Measurements from ENCODE around the gene GNAO1.

The GNAO1 gene

GRCh38 chr16:56191156-56191815 lies at the start of gene GNAO1:
Gene GNAO1, plus strand, starts transcription at chr16:56191489. Its CDS starts 747 bp downstream, at chr16:56192236.
- Histone ChIP-seq H3K9ac (ENCODE audit: low read length in 5 of 5) (peak within 1 kb of the TSS in 2 of 5 donors; percentile 43 to 64), H3K4me3 (ENCODE audit: low read depth in 1 of 5, low read length in 5 of 5) (peak within 1 kb of the TSS; percentile 63 to 76 (median 65)), H3K27me3 (ENCODE audit: control insufficient read depth in 5 of 5, insufficient read depth in 4 of 5, low read length in 5 of 5) (peaks cover 6 to 26% (median 16%) of the 10 kb centered on the region in 5 donors), H3K36me3 (ENCODE audit: control insufficient read depth in 5 of 5, insufficient read depth in 5 of 5, low read length in 5 of 5) (no peaks in the 10 kb centered on the region), H3K9me3 (ENCODE audit: control insufficient read depth in 5 of 5, low read length in 5 of 5) (no peaks in the 10 kb centered on the region), H3K27ac (ENCODE audit: low read depth, low read length) (peak within 1 kb of the TSS; percentile 37), H3K4me1 (ENCODE audit: control insufficient read depth in 5 of 5, insufficient read depth in 5 of 5, low read length in 5 of 5) (peaks cover 0 to 29% (median 24%) of the 10 kb centered on the region in 5 donors)

- no peak overlapping the region for H3K9ac ChIP-seq (ENCODE audit: low read length in 5 of 5)
- H3K4me3 ChIP-seq (ENCODE audit: low read depth in 1 of 5, low read length in 5 of 5): no peak overlapping the region
- H3K9me3 ChIP-seq (ENCODE audit: control insufficient read depth in 5 of 5, low read length in 5 of 5): no peaks in the 10 kb centered on the region
- no peak overlapping the region for H3K27ac ChIP-seq (ENCODE audit: low read depth, low read length)
- no peaks in the 10 kb centered on the region for H3K36me3 ChIP-seq (ENCODE audit: control insufficient read depth in 5 of 5, insufficient read depth in 5 of 5, low read length in 5 of 5)
- H3K27me3 ChIP-seq (ENCODE audit: control insufficient read depth in 5 of 5, insufficient read depth in 4 of 5, low read length in 5 of 5): no peaks in the 10 kb centered on the region
- H3K4me1 ChIP-seq (ENCODE audit: control insufficient read depth in 5 of 5, insufficient read depth in 5 of 5, low read length in 5 of 5): no peaks in the 10 kb centered on the region
Measured at GRCh38 chr16:56143666-56144065, 47.6 kb upstream of the GNAO1 start.

- Histone ChIP-seq H3K9me3 (ENCODE audit: control insufficient read depth in 5 of 5, low read length in 5 of 5) (no peaks in the 10 kb centered on the region), H3K9ac (ENCODE audit: low read length in 5 of 5) (no peak overlapping the region), H3K4me1 (ENCODE audit: control insufficient read depth in 5 of 5, insufficient read depth in 5 of 5, low read length in 5 of 5) (no peaks in the 10 kb centered on the region), H3K27me3 (ENCODE audit: control insufficient read depth in 5 of 5, insufficient read depth in 4 of 5, low read length in 5 of 5) (no peaks in the 10 kb centered on the region), H3K36me3 (ENCODE audit: control insufficient read depth in 5 of 5, insufficient read depth in 5 of 5, low read length in 5 of 5) (no peaks in the 10 kb centered on the region), H3K4me3 (ENCODE audit: low read depth in 1 of 5, low read length in 5 of 5) (no peak overlapping the region), H3K27ac (ENCODE audit: low read depth, low read length) (no peak overlapping the region)
Measured at GRCh38 chr16:56145369-56145768, 45.9 kb upstream of the GNAO1 start.

- H3K4me3 ChIP-seq (ENCODE audit: low read depth in 1 of 5, low read length in 5 of 5): no peak overlapping the region
- H3K9me3 ChIP-seq (ENCODE audit: control insufficient read depth in 5 of 5, low read length in 5 of 5): no peaks in the 10 kb centered on the region
- H3K4me1 ChIP-seq (ENCODE audit: control insufficient read depth in 5 of 5, insufficient read depth in 5 of 5, low read length in 5 of 5): no peaks in the 10 kb centered on the region
- no peaks in the 10 kb centered on the region for H3K36me3 ChIP-seq (ENCODE audit: control insufficient read depth in 5 of 5, insufficient read depth in 5 of 5, low read length in 5 of 5)
- no peak overlapping the region for H3K9ac ChIP-seq (ENCODE audit: low read length in 5 of 5)
- no peaks in the 10 kb centered on the region for H3K27me3 ChIP-seq (ENCODE audit: control insufficient read depth in 5 of 5, insufficient read depth in 4 of 5, low read length in 5 of 5)
- no peak overlapping the region for H3K27ac ChIP-seq (ENCODE audit: low read depth, low read length)
Measured at GRCh38 chr16:56151621-56152020, 39.7 kb upstream of the GNAO1 start.

- no peak overlapping the region for H3K9ac ChIP-seq (ENCODE audit: low read length in 5 of 5)
- H3K4me1 ChIP-seq (ENCODE audit: control insufficient read depth in 5 of 5, insufficient read depth in 5 of 5, low read length in 5 of 5): no peaks in the 10 kb centered on the region
- H3K36me3 ChIP-seq (ENCODE audit: control insufficient read depth in 5 of 5, insufficient read depth in 5 of 5, low read length in 5 of 5): no peaks in the 10 kb centered on the region
- H3K9me3 ChIP-seq (ENCODE audit: control insufficient read depth in 5 of 5, low read length in 5 of 5): peaks cover 0 to 3% (median 0%) of the 10 kb centered on the region in 5 donors
- no peak overlapping the region for H3K4me3 ChIP-seq (ENCODE audit: low read depth in 1 of 5, low read length in 5 of 5)
- no peak overlapping the region for H3K27ac ChIP-seq (ENCODE audit: low read depth, low read length)
- H3K27me3 ChIP-seq (ENCODE audit: control insufficient read depth in 5 of 5, insufficient read depth in 4 of 5, low read length in 5 of 5): no peaks in the 10 kb centered on the region
Measured at GRCh38 chr16:56161658-56162057, 29.6 kb upstream of the GNAO1 start.

GRCh38 chr16:56163089-56163488 lies 28.2 kb upstream of the GNAO1 start:
- H3K36me3 ChIP-seq (ENCODE audit: control insufficient read depth in 5 of 5, insufficient read depth in 5 of 5, low read length in 5 of 5): no peaks in the 10 kb centered on the region
- H3K9ac ChIP-seq (ENCODE audit: low read length in 5 of 5): no peak overlapping the region
- H3K27ac ChIP-seq (ENCODE audit: low read depth, low read length): no peak overlapping the region
- H3K4me1 ChIP-seq (ENCODE audit: control insufficient read depth in 5 of 5, insufficient read depth in 5 of 5, low read length in 5 of 5): no peaks in the 10 kb centered on the region
- H3K9me3 ChIP-seq (ENCODE audit: control insufficient read depth in 5 of 5, low read length in 5 of 5): peaks cover 0 to 3% (median 0%) of the 10 kb centered on the region in 5 donors
- no peak overlapping the region for H3K4me3 ChIP-seq (ENCODE audit: low read depth in 1 of 5, low read length in 5 of 5)
- H3K27me3 ChIP-seq (ENCODE audit: control insufficient read depth in 5 of 5, insufficient read depth in 4 of 5, low read length in 5 of 5): no peaks in the 10 kb centered on the region

GRCh38 chr16:56163938-56164337 lies 27.4 kb upstream of the GNAO1 start:
- no peak overlapping the region for H3K27ac ChIP-seq (ENCODE audit: low read depth, low read length)
- H3K36me3 ChIP-seq (ENCODE audit: control insufficient read depth in 5 of 5, insufficient read depth in 5 of 5, low read length in 5 of 5): no peaks in the 10 kb centered on the region
- H3K4me3 ChIP-seq (ENCODE audit: low read depth in 1 of 5, low read length in 5 of 5): no peak overlapping the region
- peaks cover 0 to 3% (median 0%) of the 10 kb centered on the region in 5 donors for H3K9me3 ChIP-seq (ENCODE audit: control insufficient read depth in 5 of 5, low read length in 5 of 5)
- H3K9ac ChIP-seq (ENCODE audit: low read length in 5 of 5): no peak overlapping the region
- H3K27me3 ChIP-seq (ENCODE audit: control insufficient read depth in 5 of 5, insufficient read depth in 4 of 5, low read length in 5 of 5): no peaks in the 10 kb centered on the region
- no peaks in the 10 kb centered on the region for H3K4me1 ChIP-seq (ENCODE audit: control insufficient read depth in 5 of 5, insufficient read depth in 5 of 5, low read length in 5 of 5)

- H3K27ac ChIP-seq (ENCODE audit: low read depth, low read length): no peak overlapping the region
- no peak overlapping the region for H3K9ac ChIP-seq (ENCODE audit: low read length in 5 of 5)
- no peaks in the 10 kb centered on the region for H3K4me1 ChIP-seq (ENCODE audit: control insufficient read depth in 5 of 5, insufficient read depth in 5 of 5, low read length in 5 of 5)
- no peaks in the 10 kb centered on the region for H3K36me3 ChIP-seq (ENCODE audit: control insufficient read depth in 5 of 5, insufficient read depth in 5 of 5, low read length in 5 of 5)
- H3K27me3 ChIP-seq (ENCODE audit: control insufficient read depth in 5 of 5, insufficient read depth in 4 of 5, low read length in 5 of 5): no peaks in the 10 kb centered on the region
- peaks cover 0 to 3% (median 0%) of the 10 kb centered on the region in 5 donors for H3K9me3 ChIP-seq (ENCODE audit: control insufficient read depth in 5 of 5, low read length in 5 of 5)
- no peak overlapping the region for H3K4me3 ChIP-seq (ENCODE audit: low read depth in 1 of 5, low read length in 5 of 5)
Measured at GRCh38 chr16:56164636-56165035, 26.7 kb upstream of the GNAO1 start.

GRCh38 chr16:56174411-56174810 lies 16.9 kb upstream of the GNAO1 start:
- Histone ChIP-seq H3K4me1 (ENCODE audit: control insufficient read depth in 5 of 5, insufficient read depth in 5 of 5, low read length in 5 of 5) (no peaks in the 10 kb centered on the region), H3K4me3 (ENCODE audit: low read depth in 1 of 5, low read length in 5 of 5) (no peak overlapping the region), H3K36me3 (ENCODE audit: control insufficient read depth in 5 of 5, insufficient read depth in 5 of 5, low read length in 5 of 5) (no peaks in the 10 kb centered on the region), H3K9ac (ENCODE audit: low read length in 5 of 5) (no peak overlapping the region), H3K9me3 (ENCODE audit: control insufficient read depth in 5 of 5, low read length in 5 of 5) (peaks cover 2 to 13% (median 5%) of the 10 kb centered on the region in 5 donors), H3K27ac (ENCODE audit: low read depth, low read length) (no peak overlapping the region), H3K27me3 (ENCODE audit: control insufficient read depth in 5 of 5, insufficient read depth in 4 of 5, low read length in 5 of 5) (no peaks in the 10 kb centered on the region)

- H3K4me3 ChIP-seq (ENCODE audit: low read depth in 1 of 5, low read length in 5 of 5): no peak overlapping the region
- H3K27ac ChIP-seq (ENCODE audit: low read depth, low read length): no peak overlapping the region
- peaks cover 0 to 11% (median 3%) of the 10 kb centered on the region in 5 donors for H3K9me3 ChIP-seq (ENCODE audit: control insufficient read depth in 5 of 5, low read length in 5 of 5)
- no peaks in the 10 kb centered on the region for H3K36me3 ChIP-seq (ENCODE audit: control insufficient read depth in 5 of 5, insufficient read depth in 5 of 5, low read length in 5 of 5)
- no peaks in the 10 kb centered on the region for H3K27me3 ChIP-seq (ENCODE audit: control insufficient read depth in 5 of 5, insufficient read depth in 4 of 5, low read length in 5 of 5)
- no peak overlapping the region for H3K9ac ChIP-seq (ENCODE audit: low read length in 5 of 5)
- no peaks in the 10 kb centered on the region for H3K4me1 ChIP-seq (ENCODE audit: control insufficient read depth in 5 of 5, insufficient read depth in 5 of 5, low read length in 5 of 5)
Measured at GRCh38 chr16:56181401-56181800, 9.9 kb upstream of the GNAO1 start.
